ENCODE results near the gene PHLPP2.

Gene PHLPP2

DNA sequence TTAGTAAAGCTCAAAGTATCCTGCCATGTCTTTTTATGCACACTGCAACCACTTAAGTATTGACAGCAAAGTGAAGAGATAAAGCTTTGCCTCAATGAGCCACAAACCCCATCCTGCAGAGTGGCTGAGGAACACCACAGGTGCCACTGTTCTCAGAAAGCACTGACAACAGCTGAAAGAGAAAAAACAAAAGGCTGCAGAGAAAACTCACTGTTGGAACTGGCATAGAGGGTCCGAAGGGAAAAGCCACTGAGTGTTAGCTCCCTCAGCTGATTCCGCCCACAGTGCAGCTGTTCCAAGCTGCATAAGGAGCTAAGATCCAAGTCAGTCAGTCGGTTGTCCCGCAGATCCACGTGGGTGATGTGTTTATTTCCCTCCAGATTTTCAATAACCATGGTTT lies 48.3 kb downstream of the PHLPP2 start:
- no peak overlapping the region for H3K27ac ChIP-seq (ENCODE audit: low read length)
- H3K9ac ChIP-seq (ENCODE audit: low read depth, low read length): no peak overlapping the region
- H3K4me1 ChIP-seq (ENCODE audit: insufficient read depth, low read length): no peaks in the 10 kb centered on the region
- H3K4me3 ChIP-seq (ENCODE audit: low read length): no peak overlapping the region
- H3K36me3 ChIP-seq (ENCODE audit: insufficient read depth, low read depth, low read length): peaks cover 93% of the 10 kb centered on the region
- no peaks in the 10 kb centered on the region for H3K9me3 ChIP-seq (ENCODE audit: insufficient read depth, low read depth, low read length)
- H3K27me3 ChIP-seq (ENCODE audit: insufficient read depth, low read length): no peaks in the 10 kb centered on the region

DNA sequence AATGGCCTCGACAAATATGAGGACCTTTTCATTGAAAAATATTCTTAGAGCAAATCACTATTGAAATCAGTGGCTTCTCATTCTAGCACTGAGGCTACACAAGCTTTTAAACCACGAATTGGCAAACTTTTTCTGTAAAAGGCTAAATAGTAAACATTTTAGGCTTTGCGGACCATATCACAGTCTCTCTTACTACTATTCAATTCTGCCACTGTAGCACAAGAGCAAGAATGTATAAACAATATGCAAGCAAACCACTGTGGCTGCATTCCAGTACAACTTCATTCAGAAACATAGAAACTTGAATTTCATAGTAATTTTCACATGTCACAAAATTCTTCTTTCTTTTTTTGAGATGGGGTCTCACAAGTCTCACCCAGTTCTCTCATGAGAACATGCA lies 49.1 kb downstream of the PHLPP2 start:
- no peaks in the 10 kb centered on the region for H3K9me3 ChIP-seq (ENCODE audit: insufficient read depth, low read depth, low read length)
- no peak overlapping the region for H3K4me3 ChIP-seq (ENCODE audit: low read length)
- H3K36me3 ChIP-seq (ENCODE audit: insufficient read depth, low read depth, low read length): peaks cover 93% of the 10 kb centered on the region
- H3K27ac ChIP-seq (ENCODE audit: low read length): no peak overlapping the region
- no peak overlapping the region for H3K9ac ChIP-seq (ENCODE audit: low read depth, low read length)
- H3K27me3 ChIP-seq (ENCODE audit: insufficient read depth, low read length): no peaks in the 10 kb centered on the region
- H3K4me1 ChIP-seq (ENCODE audit: insufficient read depth, low read length): no peaks in the 10 kb centered on the region

DNA sequence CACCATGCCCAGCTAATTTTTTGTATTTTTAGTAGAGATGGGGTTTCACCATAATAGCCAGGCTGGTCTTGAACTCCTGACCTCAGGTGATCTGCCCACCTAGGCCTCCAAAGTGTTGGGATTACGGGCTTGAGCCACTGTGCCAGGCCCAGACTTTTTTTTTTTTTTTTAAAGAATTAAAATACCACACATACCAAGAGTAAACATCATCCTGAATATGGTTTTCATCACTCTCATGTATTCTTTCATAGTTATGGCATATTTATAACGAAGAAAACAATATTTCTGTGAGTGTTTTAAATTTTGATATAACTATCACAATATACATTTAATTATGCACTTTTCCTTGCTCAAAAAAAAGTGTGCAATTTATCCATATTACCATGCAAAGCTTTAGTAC lies 50.3 kb downstream of the PHLPP2 start:
- Histone ChIP-seq H3K9ac (ENCODE audit: low read depth, low read length) (no peak overlapping the region), H3K27ac (ENCODE audit: low read length) (no peak overlapping the region), H3K36me3 (ENCODE audit: insufficient read depth, low read depth, low read length) (peaks cover 93% of the 10 kb centered on the region), H3K4me1 (ENCODE audit: insufficient read depth, low read length) (no peaks in the 10 kb centered on the region), H3K27me3 (ENCODE audit: insufficient read depth, low read length) (no peaks in the 10 kb centered on the region), H3K9me3 (ENCODE audit: insufficient read depth, low read depth, low read length) (no peaks in the 10 kb centered on the region), H3K4me3 (ENCODE audit: low read length) (no peak overlapping the region)

GRCh38 chr16:71673582-71673973 lies 50.9 kb downstream of the PHLPP2 start:
- no peak overlapping the region for H3K4me3 ChIP-seq (ENCODE audit: low read length)
- no peaks in the 10 kb centered on the region for H3K9me3 ChIP-seq (ENCODE audit: insufficient read depth, low read depth, low read length)
- no peaks in the 10 kb centered on the region for H3K4me1 ChIP-seq (ENCODE audit: insufficient read depth, low read length)
- no peak overlapping the region for H3K9ac ChIP-seq (ENCODE audit: low read depth, low read length)
- H3K36me3 ChIP-seq (ENCODE audit: insufficient read depth, low read depth, low read length): peaks cover 93% of the 10 kb centered on the region
- H3K27me3 ChIP-seq (ENCODE audit: insufficient read depth, low read length): no peaks in the 10 kb centered on the region
- H3K27ac ChIP-seq (ENCODE audit: low read length): no peak overlapping the region

DNA sequence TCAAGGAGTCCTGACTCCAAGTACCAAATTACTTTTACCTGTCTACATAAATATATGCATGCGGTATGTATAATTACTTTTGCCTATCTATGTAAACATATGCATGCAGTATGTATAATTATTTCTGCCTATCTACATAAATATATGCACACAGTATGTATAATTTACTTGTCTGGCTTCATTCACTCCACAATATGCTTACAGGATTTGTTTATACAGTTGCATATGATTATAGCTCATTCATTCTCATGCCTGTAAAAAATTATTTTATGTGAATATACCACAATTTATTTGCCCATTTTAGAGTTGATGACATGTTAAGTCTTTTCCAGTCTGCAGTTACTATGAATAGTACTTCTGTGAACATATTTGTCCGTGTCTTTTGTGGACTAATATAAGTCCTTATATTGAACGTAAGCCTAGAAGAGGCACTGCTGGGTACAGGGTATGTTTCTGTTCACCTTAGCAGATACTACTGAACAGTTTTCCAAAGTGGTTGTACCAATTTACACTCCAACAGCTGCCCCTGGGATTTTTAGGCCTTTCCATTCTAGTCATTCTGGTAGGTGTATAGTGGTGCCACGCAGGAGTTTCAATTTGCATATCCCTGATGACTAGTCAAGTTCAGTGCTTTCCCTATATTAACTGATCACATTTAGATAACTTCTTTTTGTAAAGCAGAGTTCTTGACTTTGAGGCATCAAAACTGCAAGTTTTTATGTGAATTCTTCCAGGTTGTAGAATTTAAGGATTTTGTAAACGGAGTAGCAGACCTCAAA lies 51.5 kb downstream of the PHLPP2 start:
- no peaks in the 10 kb centered on the region for H3K9me3 ChIP-seq (ENCODE audit: insufficient read depth, low read depth, low read length)
- no peaks in the 10 kb centered on the region for H3K27me3 ChIP-seq (ENCODE audit: insufficient read depth, low read length)
- peaks cover 90% of the 10 kb centered on the region for H3K36me3 ChIP-seq (ENCODE audit: insufficient read depth, low read depth, low read length)
- no peak overlapping the region for H3K4me3 ChIP-seq (ENCODE audit: low read length)
- no peak overlapping the region for H3K9ac ChIP-seq (ENCODE audit: low read depth, low read length)
- H3K27ac ChIP-seq (ENCODE audit: low read length): no peak overlapping the region
- H3K4me1 ChIP-seq (ENCODE audit: insufficient read depth, low read length): no peaks in the 10 kb centered on the region

GRCh38 chr16:71672125-71672524 lies 52.4 kb downstream of the PHLPP2 start:
- Histone ChIP-seq H3K27ac (ENCODE audit: low read length) (no peak overlapping the region), H3K9me3 (ENCODE audit: insufficient read depth, low read depth, low read length) (no peaks in the 10 kb centered on the region), H3K36me3 (ENCODE audit: insufficient read depth, low read depth, low read length) (peaks cover 92% of the 10 kb centered on the region)

DNA sequence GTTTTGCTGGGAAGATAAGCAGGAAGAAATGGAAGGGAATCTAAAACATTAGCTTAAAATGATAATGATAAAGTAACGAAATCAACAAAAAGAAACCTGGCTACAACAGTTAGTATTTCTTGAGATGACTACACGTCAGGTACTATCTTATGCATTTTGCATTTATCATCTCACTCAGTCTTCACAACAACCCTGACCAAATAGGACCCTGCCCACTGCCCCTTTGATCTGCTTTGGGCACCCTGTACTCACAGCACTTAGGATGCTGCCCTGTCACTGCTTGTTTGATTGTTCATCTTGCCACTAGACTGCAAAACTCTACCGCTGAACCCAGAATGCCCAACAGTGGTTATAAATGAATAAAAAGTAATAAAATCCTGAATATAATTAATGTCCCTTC lies 53.3 kb downstream of the PHLPP2 start:
- Histone ChIP-seq H3K36me3 (ENCODE audit: insufficient read depth, low read depth, low read length) (peaks cover 92% of the 10 kb centered on the region), H3K4me1 (ENCODE audit: insufficient read depth, low read length) (no peaks in the 10 kb centered on the region), H3K4me3 (ENCODE audit: low read length) (no peak overlapping the region)

More at GRCh38 chr16:71672125-71672524, 52.4 kb downstream of the PHLPP2 start:
- no peaks in the 10 kb centered on the region for H3K27me3 ChIP-seq (ENCODE audit: insufficient read depth, low read length)
- no peak overlapping the region for H3K9ac ChIP-seq (ENCODE audit: low read depth, low read length)
- H3K4me1 ChIP-seq (ENCODE audit: insufficient read depth, low read length): no peaks in the 10 kb centered on the region
- H3K4me3 ChIP-seq (ENCODE audit: low read length): no peak overlapping the region

DNA sequence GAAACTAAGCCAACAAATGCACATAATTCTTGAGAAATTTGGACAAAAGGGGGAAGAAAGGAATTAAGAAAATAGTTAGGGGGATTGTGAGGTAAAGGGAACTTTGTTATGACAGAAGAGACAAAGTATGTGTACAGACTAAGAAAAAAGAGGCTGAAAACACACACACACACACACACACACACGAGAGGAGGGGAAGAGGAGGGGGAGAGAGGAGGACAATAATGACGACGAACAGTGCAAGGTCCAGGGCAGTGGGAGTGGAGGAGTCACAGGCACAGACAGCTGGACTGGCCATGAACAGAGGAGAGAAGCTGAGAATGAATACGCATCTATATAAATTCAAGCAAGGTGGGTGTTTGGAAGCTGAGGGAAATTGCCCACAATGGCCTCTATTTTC lies 54.0 kb downstream of the PHLPP2 start:
- no peaks in the 10 kb centered on the region for H3K9me3 ChIP-seq (ENCODE audit: insufficient read depth, low read depth, low read length)
- H3K9ac ChIP-seq (ENCODE audit: low read depth, low read length): no peak overlapping the region
- no peak overlapping the region for H3K27ac ChIP-seq (ENCODE audit: low read length)
- no peaks in the 10 kb centered on the region for H3K4me1 ChIP-seq (ENCODE audit: insufficient read depth, low read length)
- no peaks in the 10 kb centered on the region for H3K27me3 ChIP-seq (ENCODE audit: insufficient read depth, low read length)
- no peak overlapping the region for H3K4me3 ChIP-seq (ENCODE audit: low read length)
- peaks cover 92% of the 10 kb centered on the region for H3K36me3 ChIP-seq (ENCODE audit: insufficient read depth, low read depth, low read length)

More for the DNA sequence above, 53.3 kb downstream of the PHLPP2 start:
- Histone ChIP-seq H3K27ac (ENCODE audit: low read length) (no peak overlapping the region), H3K27me3 (ENCODE audit: insufficient read depth, low read length) (no peaks in the 10 kb centered on the region), H3K9ac (ENCODE audit: low read depth, low read length) (no peak overlapping the region), H3K9me3 (ENCODE audit: insufficient read depth, low read depth, low read length) (no peaks in the 10 kb centered on the region)

GRCh38 chr16:71669926-71670536 lies 54.5 kb downstream of the PHLPP2 start:
- Histone ChIP-seq H3K4me1 (ENCODE audit: insufficient read depth, low read length) (no peaks in the 10 kb centered on the region), H3K9me3 (ENCODE audit: insufficient read depth, low read depth, low read length) (no peaks in the 10 kb centered on the region), H3K27ac (ENCODE audit: low read length) (no peak overlapping the region), H3K4me3 (ENCODE audit: low read length) (no peak overlapping the region), H3K9ac (ENCODE audit: low read depth, low read length) (no peak overlapping the region), H3K36me3 (ENCODE audit: insufficient read depth, low read depth, low read length) (peaks cover 92% of the 10 kb centered on the region), H3K27me3 (ENCODE audit: insufficient read depth, low read length) (no peaks in the 10 kb centered on the region)

GRCh38 chr16:71666928-71667707 lies 57.4 kb downstream of the PHLPP2 start:
- H3K4me3 ChIP-seq (ENCODE audit: low read length): no peak overlapping the region
- H3K4me1 ChIP-seq (ENCODE audit: insufficient read depth, low read length): no peaks in the 10 kb centered on the region
- H3K9ac ChIP-seq (ENCODE audit: low read depth, low read length): no peak overlapping the region
- no peak overlapping the region for H3K27ac ChIP-seq (ENCODE audit: low read length)
- peaks cover 84% of the 10 kb centered on the region for H3K36me3 ChIP-seq (ENCODE audit: insufficient read depth, low read depth, low read length)
- no peaks in the 10 kb centered on the region for H3K9me3 ChIP-seq (ENCODE audit: insufficient read depth, low read depth, low read length)
- H3K27me3 ChIP-seq (ENCODE audit: insufficient read depth, low read length): no peaks in the 10 kb centered on the region

- peaks cover 82% of the 10 kb centered on the region for H3K36me3 ChIP-seq (ENCODE audit: insufficient read depth, low read depth, low read length)
Measured at GRCh38 chr16:71666264-71666663, 58.2 kb downstream of the PHLPP2 start.

More at GRCh38 chr16:71666264-71666663, 58.2 kb downstream of the PHLPP2 start:
- Histone ChIP-seq H3K4me3 (ENCODE audit: low read length) (no peak overlapping the region), H3K9ac (ENCODE audit: low read depth, low read length) (no peak overlapping the region), H3K4me1 (ENCODE audit: insufficient read depth, low read length) (no peaks in the 10 kb centered on the region), H3K9me3 (ENCODE audit: insufficient read depth, low read depth, low read length) (no peaks in the 10 kb centered on the region), H3K27ac (ENCODE audit: low read length) (no peak overlapping the region), H3K27me3 (ENCODE audit: insufficient read depth, low read length) (no peaks in the 10 kb centered on the region)
